ENCODE data around the gene UST. TPM values are rescaled to one million over a fixed set of nuclear protein-coding genes. Genes with fewer than 3 reads are reported as not detected.
"Not testable (repeated sequence)": the region's sequence is repeated elsewhere in the genome, so short reads cannot be mapped to it uniquely, and the experiment has no call there.

UST gene
- total RNA-seq, 1 experiment from 2014 or later: 7.6 TPM

- H3K4me3 ChIP-seq: no peak overlapping the region
- H3K4me1 ChIP-seq (replicated peaks): peaks cover 22% of the 10 kb centered on the region
- DNase-seq (ENCODE audit: low read depth in 1 of 2, low spot score in 2 of 2): no peak
- H3K27me3 ChIP-seq (replicated peaks): no peaks in the 10 kb centered on the region
- H3K36me3 ChIP-seq: no peaks in the 10 kb centered on the region
- H3K9me3 ChIP-seq (replicated peaks): no peaks in the 10 kb centered on the region
- no peak overlapping the region for H3K27ac ChIP-seq
Measured at GRCh38 chr6:148873154-148873553, 126.3 kb downstream of the UST start.

GRCh38 chr6:148873868-148874267, 127.0 kb downstream of the UST start:
- peaks cover 15% of the 10 kb centered on the region for H3K4me1 ChIP-seq (replicated peaks)
- no peak overlapping the region for H3K27ac ChIP-seq
- H3K9me3 ChIP-seq (replicated peaks): no peaks in the 10 kb centered on the region
- no peaks in the 10 kb centered on the region for H3K27me3 ChIP-seq (replicated peaks)
- no peak for DNase-seq (ENCODE audit: low read depth in 1 of 2, low spot score in 2 of 2)
- no peaks in the 10 kb centered on the region for H3K36me3 ChIP-seq
- H3K4me3 ChIP-seq: no peak overlapping the region

- H3K27me3 ChIP-seq (replicated peaks): no peaks in the 10 kb centered on the region
- no peak overlapping the region for H3K27ac ChIP-seq
- DNase-seq (ENCODE audit: low read depth in 1 of 2, low spot score in 2 of 2): no peak
- no peak overlapping the region for H3K4me3 ChIP-seq
- no peaks in the 10 kb centered on the region for H3K36me3 ChIP-seq
- H3K9me3 ChIP-seq (replicated peaks): no peaks in the 10 kb centered on the region
- H3K4me1 ChIP-seq (replicated peaks): peaks cover 6% of the 10 kb centered on the region
Measured at GRCh38 chr6:148874698-148875293, 128.0 kb downstream of the UST start.

- Histone ChIP-seq H3K4me1 (replicated peaks) (peaks cover 4% of the 10 kb centered on the region; the same call in 1 of the 2 replicates), H3K4me3 (no peak overlapping the region), H3K9me3 (replicated peaks) (no peaks in the 10 kb centered on the region), H3K27ac (no peak overlapping the region), H3K36me3 (no peaks in the 10 kb centered on the region), H3K27me3 (replicated peaks) (no peaks in the 10 kb centered on the region)
- DNase-seq (ENCODE audit: low read depth in 1 of 2, low spot score in 2 of 2): no peak
Measured at GRCh38 chr6:148878683-148879082, 131.9 kb downstream of the UST start.

GRCh38 chr6:148880742-148881141, 133.9 kb downstream of the UST start:
- H3K27ac ChIP-seq; DNase-seq (ENCODE audit: low read depth in 1 of 2, low spot score in 2 of 2); H3K9me3 ChIP-seq (replicated peaks); H3K4me3 ChIP-seq; H3K36me3 ChIP-seq; H3K27me3 ChIP-seq (replicated peaks): not testable (repeated sequence)
- H3K4me1 ChIP-seq (replicated peaks): peaks cover 12% of the 10 kb centered on the region

GRCh38 chr6:148881593-148882311, 134.9 kb downstream of the UST start:
- H3K9me3 ChIP-seq (replicated peaks): no peaks in the 10 kb centered on the region
- peaks cover 21% of the 10 kb centered on the region for H3K4me1 ChIP-seq (replicated peaks)
- H3K27ac ChIP-seq: no peak overlapping the region
- DNase-seq (ENCODE audit: low read depth in 1 of 2, low spot score in 2 of 2): no peak
- no peaks in the 10 kb centered on the region for H3K36me3 ChIP-seq
- H3K4me3 ChIP-seq: no peak overlapping the region
- no peaks in the 10 kb centered on the region for H3K27me3 ChIP-seq (replicated peaks)

GRCh38 chr6:148883270-148883669, 136.4 kb downstream of the UST start:
- no peaks in the 10 kb centered on the region for H3K27me3 ChIP-seq (replicated peaks)
- H3K4me3 ChIP-seq: no peak overlapping the region
- H3K9me3 ChIP-seq (replicated peaks): no peaks in the 10 kb centered on the region
- H3K36me3 ChIP-seq: no peaks in the 10 kb centered on the region
- H3K4me1 ChIP-seq (replicated peaks): peaks cover 21% of the 10 kb centered on the region
- H3K27ac ChIP-seq: no peak overlapping the region
- DNase-seq (ENCODE audit: low read depth in 1 of 2, low spot score in 2 of 2): no peak

- Histone ChIP-seq H3K36me3 (no peaks in the 10 kb centered on the region), H3K4me3 (no peak overlapping the region), H3K27ac (no peak overlapping the region), H3K27me3 (replicated peaks) (no peaks in the 10 kb centered on the region), H3K9me3 (replicated peaks) (no peaks in the 10 kb centered on the region), H3K4me1 (replicated peaks) (peaks cover 21% of the 10 kb centered on the region)
- DNase-seq (ENCODE audit: low read depth in 1 of 2, low spot score in 2 of 2): no peak
Measured at GRCh38 chr6:148884461-148884860, 137.6 kb downstream of the UST start.

GRCh38 chr6:148885136-148885865, 138.5 kb downstream of the UST start:
- Histone ChIP-seq H3K9me3 (replicated peaks) (no peaks in the 10 kb centered on the region), H3K27me3 (replicated peaks) (no peaks in the 10 kb centered on the region), H3K4me3 (no peak overlapping the region), H3K27ac (no peak overlapping the region), H3K4me1 (replicated peaks) (peaks cover 21% of the 10 kb centered on the region), H3K36me3 (no peaks in the 10 kb centered on the region)
- peak in 1 of 2 experiments; percentile 54 for DNase-seq (ENCODE audit: low read depth in 1 of 2, low spot score in 2 of 2)

- H3K4me1 ChIP-seq (replicated peaks): peaks cover 21% of the 10 kb centered on the region
- H3K4me3 ChIP-seq: no peak overlapping the region
- H3K9me3 ChIP-seq (replicated peaks): no peaks in the 10 kb centered on the region
- no peak overlapping the region for H3K27ac ChIP-seq
- peak in 1 of 2 experiments; percentile 12 for DNase-seq (ENCODE audit: low read depth in 1 of 2, low spot score in 2 of 2)
- no peaks in the 10 kb centered on the region for H3K27me3 ChIP-seq (replicated peaks)
- H3K36me3 ChIP-seq: no peaks in the 10 kb centered on the region
Measured at GRCh38 chr6:148885925-148886845, 139.4 kb downstream of the UST start.

- no peak for DNase-seq (ENCODE audit: low read depth in 1 of 2, low spot score in 2 of 2)
- Histone ChIP-seq H3K27ac (no peak overlapping the region), H3K36me3 (no peaks in the 10 kb centered on the region), H3K27me3 (replicated peaks) (no peaks in the 10 kb centered on the region), H3K4me3 (no peak overlapping the region), H3K9me3 (replicated peaks) (no peaks in the 10 kb centered on the region), H3K4me1 (replicated peaks) (peaks cover 21% of the 10 kb centered on the region)
Measured at GRCh38 chr6:148887181-148887580, 140.4 kb downstream of the UST start.

GRCh38 chr6:148888856-148889255, 142.0 kb downstream of the UST start:
- Histone ChIP-seq H3K9me3 (replicated peaks) (no peaks in the 10 kb centered on the region), H3K4me3 (no peak overlapping the region), H3K27me3 (replicated peaks) (no peaks in the 10 kb centered on the region), H3K4me1 (replicated peaks) (peaks cover 17% of the 10 kb centered on the region), H3K27ac (no peak overlapping the region), H3K36me3 (no peaks in the 10 kb centered on the region)
- no peak for DNase-seq (ENCODE audit: low read depth in 1 of 2, low spot score in 2 of 2)

- Histone ChIP-seq H3K4me1 (replicated peaks) (peaks cover 16% of the 10 kb centered on the region), H3K36me3 (no peaks in the 10 kb centered on the region), H3K27ac (no peak overlapping the region), H3K27me3 (replicated peaks) (no peaks in the 10 kb centered on the region), H3K4me3 (no peak overlapping the region), H3K9me3 (replicated peaks) (no peaks in the 10 kb centered on the region)
- DNase-seq (ENCODE audit: low read depth in 1 of 2, low spot score in 2 of 2): no peak
Measured at GRCh38 chr6:148890096-148890495, 143.3 kb downstream of the UST start.

All from SJSA1 (cell line).